RPMI7951 (cell line): Measurements from ENCODE around the gene PLIN3. TPM values are rescaled to one million over a fixed set of nuclear protein-coding genes. Genes with fewer than 3 reads are reported as not detected.
"Not testable (repeated sequence)": the region's sequence is repeated elsewhere in the genome, so short reads cannot be mapped to it uniquely, and the experiment has no call there.

Source experiments
- DNase-seq: peaks from one replicate; pipeline ENCODE4 v3.0.0-alpha.2; 2012; ENCODE audit warnings: low read depth
- total RNA-seq: library from RNA; depleted of rRNA; stranded (reverse); fragments of >200 nt; shearing (Covaris generic); gene quantifications from 2 replicates; pipeline ENCODE4 v1.2.3, GENCODE V29; 2014

The PLIN3 gene
- total RNA-seq, 1 experiment from 2014 or later = 194 TPM

- DNase-seq = no peak
These were observed 20.1 kb downstream of the PLIN3 start for GRCh38 chr19:4847190-4847973.

GRCh38 chr19:4845975-4846374 is 21.5 kb downstream of the PLIN3 start:
- not testable (repeated sequence) for DNase-seq

DNA sequence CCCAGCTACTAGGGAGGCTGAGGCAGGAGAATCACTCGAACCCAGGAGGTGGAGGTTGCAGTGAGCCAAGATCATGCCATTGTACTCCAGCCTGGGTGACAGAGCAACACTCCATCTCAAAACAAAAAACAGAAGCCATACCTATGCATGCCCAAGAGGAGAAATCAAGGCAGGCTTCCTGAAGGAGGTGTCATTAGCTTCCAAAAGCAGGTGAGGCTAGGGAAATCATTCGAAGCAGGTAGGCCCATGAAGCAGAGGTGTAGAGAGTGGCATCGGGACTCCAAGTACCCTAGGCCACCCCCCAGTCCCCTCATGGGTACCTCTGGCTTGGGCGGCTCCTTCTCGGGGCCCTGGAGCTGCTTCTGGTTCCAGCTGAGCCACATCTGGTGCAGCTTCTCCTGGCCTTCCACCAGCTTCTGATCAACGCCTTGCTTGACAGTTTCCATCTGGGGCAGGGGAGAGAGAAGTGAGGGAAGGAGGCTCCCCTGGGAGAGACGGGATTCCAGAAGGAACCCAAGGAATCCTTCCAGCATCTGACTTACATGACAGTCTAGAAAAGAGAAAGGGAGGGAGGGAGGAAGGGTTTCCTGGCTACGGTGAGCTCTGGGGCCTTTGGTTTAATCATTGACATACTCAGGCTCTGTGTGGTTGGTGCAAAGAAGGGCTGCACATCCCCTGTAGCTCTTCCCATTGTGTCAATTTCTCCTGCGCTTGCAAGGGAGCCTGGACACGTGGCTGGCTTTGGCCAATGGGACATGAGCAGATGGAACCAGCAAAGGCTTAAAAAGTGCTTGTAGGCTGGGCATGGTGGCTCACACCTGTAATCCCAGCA is 22.9 kb downstream of the PLIN3 start:
- DNase-seq = no peak

DNA sequence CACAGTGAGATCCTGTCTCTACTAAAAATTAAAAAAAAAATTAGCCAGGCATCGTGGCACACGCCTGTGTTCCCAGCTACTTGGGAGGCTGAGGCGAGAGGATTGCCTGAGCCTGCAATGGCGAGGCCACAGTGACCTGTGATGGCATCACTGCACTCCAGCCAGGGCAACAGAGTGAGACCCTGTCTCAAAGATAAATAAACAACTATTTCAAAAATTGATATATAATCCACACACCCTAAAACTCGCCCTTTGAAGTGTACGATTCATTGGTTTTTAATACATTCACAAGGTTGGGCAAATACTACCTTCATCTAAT is 23.9 kb downstream of the PLIN3 start:
- no peak for DNase-seq

DNA sequence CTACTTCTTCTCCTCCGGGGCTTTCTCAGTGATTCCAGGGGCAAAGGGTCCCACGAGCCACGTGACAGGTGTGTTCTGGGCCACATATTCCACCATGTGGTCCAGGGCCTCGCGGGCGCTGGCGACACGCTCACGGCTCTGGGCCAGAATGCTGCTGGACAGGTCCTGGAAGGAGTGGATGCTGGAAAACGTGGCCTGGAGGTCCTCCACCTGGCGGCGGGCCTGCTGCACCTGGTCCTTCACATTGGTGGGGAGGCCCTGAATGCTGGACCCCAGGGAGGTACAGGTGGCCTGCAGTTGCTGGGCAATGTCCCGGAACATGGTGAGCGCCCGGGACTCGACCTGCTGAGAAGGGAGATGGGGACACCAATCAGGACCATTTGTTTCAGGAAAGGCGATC is 28.3 kb downstream of the PLIN3 start:
- DNase-seq = no peak

GRCh38 chr19:4832776-4833175 is 34.7 kb downstream of the PLIN3 start:
- no peak for DNase-seq

GRCh38 chr19:4831979-4832340 is 35.5 kb downstream of the PLIN3 start:
- DNase-seq = not testable (repeated sequence)

GRCh38 chr19:4831304-4831978 is 36.0 kb downstream of the PLIN3 start, which contains the start of gene TICAM1:
TICAM1 (minus strand) TSS chr19:4831712; CDS start chr19:4818377, 13,335 bp downstream.
- peak; percentile 73 for DNase-seq

GRCh38 chr19:4830768-4831265 is 36.6 kb downstream of the PLIN3 start:
- DNase-seq = no peak

GRCh38 chr19:4830332-4830731 is 37.1 kb downstream of the PLIN3 start:
- DNase-seq = no peak

- DNase-seq = no peak
These were observed 38.3 kb downstream of the PLIN3 start for GRCh38 chr19:4829001-4829712.

DNA sequence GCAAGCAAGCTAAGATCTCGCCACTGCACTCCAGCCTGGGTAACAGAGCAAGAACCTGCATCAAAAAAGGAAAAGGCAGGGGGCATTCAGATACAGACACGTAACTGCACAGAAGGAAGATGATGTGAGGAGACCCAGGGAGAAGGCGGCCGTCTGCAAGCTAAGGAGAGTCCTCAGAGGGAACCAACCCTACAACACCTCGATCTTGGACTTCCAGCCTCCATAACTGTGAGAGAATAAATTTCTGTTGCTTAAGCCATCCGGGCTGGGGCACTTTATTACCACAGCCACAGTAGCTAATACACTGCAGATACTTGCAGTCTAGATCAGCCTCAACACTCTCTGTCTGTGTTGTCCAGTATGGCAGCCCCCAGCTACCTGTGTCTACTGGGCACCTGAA is 43.9 kb downstream of the PLIN3 start:
- DNase-seq = no peak

- DNase-seq = not testable (repeated sequence)
These were observed 45.1 kb downstream of the PLIN3 start for GRCh38 chr19:4822354-4822753.

- no peak for DNase-seq
These were observed 46.2 kb downstream of the PLIN3 start for GRCh38 chr19:4821265-4821664.

DNA sequence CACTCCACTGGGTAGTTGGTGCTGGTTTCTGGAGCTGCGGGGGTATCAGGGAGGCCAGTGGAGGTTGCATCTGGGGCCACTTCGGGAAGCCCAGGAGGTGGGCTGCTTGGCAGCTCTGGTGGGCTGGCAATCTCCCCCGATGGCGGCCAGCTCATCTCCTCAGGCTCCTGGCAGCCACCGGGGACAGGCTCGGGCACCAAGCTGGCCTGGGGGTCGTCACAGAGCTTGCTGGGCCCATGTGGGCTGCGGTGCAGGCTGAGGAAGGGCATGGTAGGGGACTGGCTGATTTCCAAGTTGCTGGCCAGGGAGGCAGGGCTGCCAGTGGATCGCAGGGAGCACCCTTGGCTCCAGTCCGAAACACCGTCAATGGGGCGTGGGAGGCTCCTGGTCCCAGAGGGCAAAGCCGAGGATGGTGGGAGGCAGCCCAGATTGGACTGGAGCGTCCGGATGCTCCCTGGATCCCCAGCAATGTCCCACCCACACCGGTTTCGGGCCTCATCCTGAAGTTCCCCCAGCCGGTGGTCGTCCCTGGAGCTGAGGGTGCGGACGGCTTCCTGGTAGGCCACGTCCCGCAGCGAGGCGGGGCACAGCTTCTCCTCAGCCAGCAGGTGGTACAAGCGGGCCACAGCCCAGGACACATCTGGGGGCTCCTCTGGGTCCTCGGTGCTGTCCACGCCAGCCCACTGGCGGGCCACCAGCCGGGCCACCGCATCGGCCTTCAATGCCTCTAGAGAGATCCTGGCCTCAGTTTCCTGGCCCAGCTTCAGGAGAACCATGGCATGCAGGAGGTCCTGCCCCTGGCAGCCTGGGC is 49.8 kb downstream of the PLIN3 start:
- DNase-seq = no peak

- DNase-seq = no peak
These were observed 50.6 kb downstream of the PLIN3 start for GRCh38 chr19:4816950-4817278.

DNA sequence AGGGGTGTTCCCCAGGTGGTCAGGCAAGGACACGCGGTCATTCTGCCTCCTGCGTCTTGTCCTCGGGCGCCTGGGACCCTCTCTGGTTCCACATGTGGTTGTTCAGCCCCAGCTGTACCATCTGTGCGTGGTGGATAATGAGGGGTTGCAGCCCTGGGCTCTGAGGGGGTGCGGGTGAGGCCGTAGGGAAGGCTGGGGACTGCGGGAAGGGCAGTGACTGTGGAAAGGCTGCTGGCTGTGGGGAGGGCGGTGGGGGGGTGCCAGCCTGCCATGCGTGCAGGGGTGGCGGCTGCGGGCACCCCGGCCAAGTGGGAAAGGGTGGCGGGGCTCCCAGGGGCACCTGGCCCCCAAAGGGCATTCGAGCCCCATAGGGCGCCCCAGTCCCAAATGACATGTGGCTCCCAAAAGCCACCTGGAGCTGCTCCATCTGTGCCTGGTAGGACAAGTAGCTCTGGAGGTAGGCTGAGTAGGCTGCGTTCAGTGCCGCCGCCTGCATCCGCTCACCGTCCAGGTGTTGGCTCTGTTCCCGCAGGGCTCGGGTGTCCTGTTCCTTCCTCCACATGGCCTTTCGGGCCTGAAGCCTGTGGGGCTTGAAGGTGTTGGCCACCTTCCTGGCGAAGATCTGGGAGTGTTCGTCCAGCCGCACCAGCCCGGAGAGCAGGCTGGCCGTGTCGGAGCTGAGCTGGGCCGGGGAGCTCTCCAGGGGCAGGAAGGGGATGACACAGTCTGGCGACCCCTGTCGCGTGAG is 51.1 kb downstream of the PLIN3 start:
- no peak for DNase-seq

GRCh38 chr19:4815426-4816201 is 51.9 kb downstream of the PLIN3 start:
- peak; percentile 93 for DNase-seq

DNA sequence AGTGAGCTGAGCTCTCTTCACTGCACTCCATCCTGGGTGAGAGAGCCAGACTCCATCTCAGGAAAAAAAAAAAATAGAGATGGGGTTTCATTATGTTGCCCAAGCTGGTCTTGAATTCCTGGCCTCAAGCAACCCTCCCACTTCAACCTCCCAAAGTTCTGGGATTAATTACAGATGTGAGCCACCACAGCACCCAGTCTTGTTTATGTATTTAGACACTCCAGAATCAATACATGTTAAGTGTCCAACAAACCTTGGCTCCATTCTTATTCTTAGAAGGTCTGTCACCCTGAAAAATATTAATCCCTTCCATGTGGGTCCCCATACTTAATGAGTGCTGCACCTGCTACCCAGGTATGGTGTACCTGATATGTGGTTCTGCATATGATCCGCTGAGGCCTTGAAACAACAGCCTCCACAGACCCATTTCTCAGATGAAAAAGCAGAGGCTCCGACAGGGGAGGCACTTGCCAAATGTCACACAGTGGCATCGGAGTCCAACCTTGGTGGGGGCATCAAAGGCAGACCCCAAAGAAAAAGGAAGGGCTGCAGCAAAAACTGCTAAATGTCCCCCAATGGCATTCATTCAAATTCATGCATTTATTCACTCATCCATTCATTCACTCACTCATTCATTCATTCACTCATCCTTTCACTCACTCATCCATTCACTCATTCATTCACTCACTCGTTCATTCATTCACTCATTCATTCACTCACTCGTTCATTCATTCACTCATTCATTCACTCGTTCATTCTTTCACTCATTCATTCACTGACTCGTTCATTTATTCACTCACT is 52.6 kb downstream of the PLIN3 start:
- DNase-seq = peak; percentile 78
